Parathyroid adenoma (tissue), 2 donors: Measurements from ENCODE around the gene SLC2A4RG.
"Not testable (repeated sequence)": the region's sequence is repeated elsewhere in the genome, so short reads cannot be mapped to it uniquely, and the experiment has no call there.

ENCODE experiments used
- H2AFZ ChIP-seq: fragments of 300-600 bp; sonication (generic); one replicate; pipeline ENCODE4 v1.7.0; 2017; ENCODE audit warnings: antibody characterized with exemption, mild to moderate bottlenecking
- H3K27ac ChIP-seq: fragments of 300-600 bp; sonication (generic); one replicate; pipeline ENCODE4 v1.7.0; 2017
- H3K27me3 ChIP-seq: fragments of 300-600 bp; sonication (generic); one replicate; pipeline ENCODE4 v1.7.0; 2017; ENCODE audit warnings: low read length; ENCODE audit not compliant: control insufficient read depth, insufficient read depth
- H3K36me3 ChIP-seq: fragments of 300-600 bp; sonication (generic); one replicate; pipeline ENCODE4 v1.7.0; 2017; ENCODE audit warnings: low read length; ENCODE audit not compliant: control insufficient read depth, insufficient read depth
- H3K4me1 ChIP-seq: fragments of 300-600 bp; sonication (generic); one replicate; pipeline ENCODE4 v1.7.0; 2017; ENCODE audit warnings: control low read depth
- H3K4me2 ChIP-seq: fragments of 300-600 bp; sonication (generic); one replicate; pipeline ENCODE4 v1.7.0; 2017; ENCODE audit warnings: low read length
- H3K4me3 ChIP-seq: fragments of 300-600 bp; sonication (generic); one replicate; pipeline ENCODE4 v1.7.0; 2017; ENCODE audit warnings: low read depth, low read length
- H3K79me2 ChIP-seq: fragments of 300-600 bp; sonication (generic); one replicate; pipeline ENCODE4 v1.7.0; 2017; ENCODE audit warnings: control low read depth
- H3K9ac ChIP-seq: fragments of 300-600 bp; sonication (generic); one replicate; pipeline ENCODE4 v1.7.0; 2017; ENCODE audit warnings: mild to moderate bottlenecking
- H3K9me3 ChIP-seq: fragments of 300-600 bp; sonication (generic); one replicate; pipeline ENCODE4 v1.7.0; 2017; ENCODE audit warnings: low read length; ENCODE audit not compliant: control insufficient read depth
- CTCF ChIP-seq: fragments of 300-600 bp; sonication (generic); IDR thresholded peaks from one replicate; pipeline ENCODE4 v1.7.0; 2017; ENCODE audit warnings: antibody characterized with exemption, mild to moderate bottlenecking
- donor health status: primary hyperparathyroidism.

The SLC2A4RG gene

DNA sequence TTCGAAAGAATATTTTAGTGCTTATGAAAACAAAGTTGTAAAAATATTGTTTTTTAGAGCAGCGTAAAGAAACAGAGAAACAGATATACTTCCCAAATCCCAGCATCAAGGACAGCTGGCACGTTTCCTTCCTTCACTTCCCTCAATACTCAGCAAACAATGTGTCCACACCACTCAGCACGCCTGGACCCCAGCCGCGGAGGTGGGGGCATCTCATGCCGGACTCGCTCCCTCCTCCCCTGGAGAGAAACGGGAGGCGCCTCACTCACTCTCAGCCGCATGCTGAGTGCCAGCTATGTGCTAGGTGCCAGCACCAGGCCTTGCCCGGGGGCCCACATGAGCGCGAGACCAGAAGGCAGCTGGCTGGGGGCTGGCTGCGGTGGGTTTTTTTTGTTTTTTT, 34.7 kb downstream of the SLC2A4RG start:
- no peak overlapping the region for H3K4me3 ChIP-seq
- no peaks in the 10 kb centered on the region for H3K9me3 ChIP-seq
- H2AFZ ChIP-seq: no peak overlapping the region
- no peak overlapping the region for H3K9ac ChIP-seq
- no peaks in the 10 kb centered on the region for H3K4me1 ChIP-seq
- TF ChIP-seq CTCF: no peak
- no peak overlapping the region for H3K4me2 ChIP-seq
- peaks cover 59% of the 10 kb centered on the region for H3K79me2 ChIP-seq
- H3K27me3 ChIP-seq: no peaks in the 10 kb centered on the region
- no peaks in the 10 kb centered on the region for H3K36me3 ChIP-seq
- H3K27ac ChIP-seq: no peak overlapping the region

GRCh38 chr20:63775096-63775978, 35.8 kb downstream of the SLC2A4RG start:
- no peak overlapping the region for H3K4me2 ChIP-seq
- no peak overlapping the region for H3K9ac ChIP-seq
- no peaks in the 10 kb centered on the region for H3K27me3 ChIP-seq
- peaks cover 66% of the 10 kb centered on the region for H3K79me2 ChIP-seq
- H3K9me3 ChIP-seq: no peaks in the 10 kb centered on the region
- no peak overlapping the region for H2AFZ ChIP-seq
- TF ChIP-seq CTCF: peak; percentile 19
- no peak overlapping the region for H3K4me3 ChIP-seq
- no peaks in the 10 kb centered on the region for H3K36me3 ChIP-seq
- no peak overlapping the region for H3K27ac ChIP-seq
- no peaks in the 10 kb centered on the region for H3K4me1 ChIP-seq

GRCh38 chr20:63776875-63777274, 37.3 kb downstream of the SLC2A4RG start:
- H3K9me3 ChIP-seq, H3K4me2 ChIP-seq, H3K4me1 ChIP-seq, H3K27ac ChIP-seq, H3K36me3 ChIP-seq, H2AFZ ChIP-seq, H3K4me3 ChIP-seq, H3K9ac ChIP-seq, H3K27me3 ChIP-seq: not testable (repeated sequence)
- H3K79me2 ChIP-seq: peaks cover 58% of the 10 kb centered on the region

DNA sequence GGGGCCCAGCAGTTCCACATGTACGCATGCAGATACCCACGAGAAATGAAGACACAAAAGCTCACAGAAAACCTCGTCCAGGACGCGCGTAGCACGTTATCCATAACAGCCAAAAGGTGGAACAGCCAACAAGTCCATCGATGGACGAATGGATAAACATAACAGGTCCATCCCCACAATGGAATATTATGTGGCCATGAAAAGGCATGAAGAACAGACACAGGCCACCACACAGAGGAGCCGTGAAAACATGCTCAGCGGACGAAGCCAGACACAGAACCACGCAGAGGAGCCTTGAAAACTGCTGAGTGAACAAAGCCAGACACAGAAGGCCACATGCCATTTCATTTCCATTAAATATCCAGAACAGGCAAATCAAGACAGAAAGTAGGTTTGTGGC, 38.0 kb downstream of the SLC2A4RG start:
- no peaks in the 10 kb centered on the region for H3K9me3 ChIP-seq
- H3K4me1 ChIP-seq: no peaks in the 10 kb centered on the region

More for the DNA sequence above, 38.0 kb downstream of the SLC2A4RG start:
- Histone ChIP-seq H3K4me2 (no peak overlapping the region), H3K9ac (no peak overlapping the region), H2AFZ (no peak overlapping the region), H3K4me3 (no peak overlapping the region), H3K27me3 (no peaks in the 10 kb centered on the region), H3K79me2 (peaks cover 62% of the 10 kb centered on the region), H3K36me3 (no peaks in the 10 kb centered on the region), H3K27ac (no peak overlapping the region)
- TF ChIP-seq CTCF: no peak
